GM19438 (cell line): ENCODE results near the gene GPRASP3.
A peak's percentile ranks its signal among the peaks of the same experiment; 100 is the strongest.
"Not testable (repeated sequence)": the region's sequence is repeated elsewhere in the genome, so short reads cannot be mapped to it uniquely, and the experiment has no call there.

Source experiments
- ATAC-seq: cut with Tn5 transposase; IDR thresholded peaks from one replicate; pipeline ENCODE4 v1.9.1; 2021; ENCODE audit warnings: low read depth; ENCODE audit not compliant: unreplicated experiment

GPRASP3 gene

GRCh38 chrX:102720237-102721168 lies at the start of gene GPRASP3:
Gene GPRASP3, plus strand, starts transcription at chrX:102720743. Its CDS starts 28,253 bp downstream, at chrX:102748996.
- peak; percentile 97 for ATAC-seq

- ATAC-seq: no peak
Measured at GRCh38 chrX:102672856-102673255, 47.7 kb upstream of the GPRASP3 start.

DNA sequence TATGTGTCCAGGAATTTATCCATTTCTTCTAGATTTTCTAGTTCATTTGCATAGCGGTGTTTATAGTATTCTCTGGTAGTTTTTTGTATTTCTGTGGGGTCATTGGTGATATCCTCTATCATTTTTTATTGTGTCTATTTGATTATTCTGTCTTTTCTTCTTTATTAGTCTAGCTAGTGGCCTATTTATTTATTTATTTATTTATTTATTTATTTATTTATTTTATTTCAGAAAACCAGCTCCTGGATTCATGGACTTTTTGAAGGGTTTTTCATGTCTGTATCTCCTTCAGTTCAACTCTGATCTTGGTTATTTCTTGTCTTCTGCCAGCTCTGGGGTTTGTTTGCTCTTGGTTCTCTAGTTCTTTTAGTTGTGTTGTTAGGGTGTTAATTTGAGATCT lies 43.1 kb upstream of the GPRASP3 start:
- ATAC-seq: not testable (repeated sequence)

DNA sequence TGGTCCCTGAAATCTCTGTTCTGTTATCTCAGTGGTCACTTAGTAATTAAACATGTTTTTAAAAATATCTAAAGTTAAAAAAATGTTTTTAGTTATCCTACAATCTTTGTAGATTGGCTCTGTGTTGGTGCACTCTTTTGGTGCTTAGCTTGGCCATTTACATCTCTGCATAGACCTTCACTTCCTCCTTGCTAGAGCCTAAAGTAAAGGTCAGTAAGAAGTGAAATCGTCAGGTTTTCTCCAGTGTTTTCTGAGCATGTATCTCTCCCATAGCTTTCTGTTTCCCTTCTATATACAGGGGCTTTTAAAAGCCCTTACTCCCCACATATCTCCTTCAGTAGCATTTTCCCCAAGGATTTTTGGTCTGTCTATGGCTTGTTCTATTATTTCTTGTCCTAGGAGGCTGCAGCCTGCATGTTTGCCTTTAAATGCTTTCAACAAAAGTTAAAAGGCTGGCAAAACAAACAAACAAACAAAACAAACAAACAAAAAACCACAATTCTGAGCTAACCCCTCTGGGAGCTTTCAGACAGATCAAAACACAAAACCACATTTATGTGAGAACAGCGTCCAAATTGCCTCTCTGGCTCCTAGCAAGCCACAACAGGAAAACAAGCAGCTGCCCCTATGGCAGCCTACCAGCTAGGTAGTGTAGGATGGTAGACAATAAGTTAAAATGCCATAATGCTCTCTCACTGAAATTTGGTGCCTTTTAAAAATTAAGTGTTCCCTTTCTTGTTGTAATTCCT lies 35.6 kb upstream of the GPRASP3 start:
- ATAC-seq: no peak

GRCh38 chrX:102694749-102695148 lies 25.8 kb upstream of the GPRASP3 start:
- no peak for ATAC-seq

- no peak for ATAC-seq
Measured at GRCh38 chrX:102696306-102696705, 24.2 kb upstream of the GPRASP3 start.

DNA sequence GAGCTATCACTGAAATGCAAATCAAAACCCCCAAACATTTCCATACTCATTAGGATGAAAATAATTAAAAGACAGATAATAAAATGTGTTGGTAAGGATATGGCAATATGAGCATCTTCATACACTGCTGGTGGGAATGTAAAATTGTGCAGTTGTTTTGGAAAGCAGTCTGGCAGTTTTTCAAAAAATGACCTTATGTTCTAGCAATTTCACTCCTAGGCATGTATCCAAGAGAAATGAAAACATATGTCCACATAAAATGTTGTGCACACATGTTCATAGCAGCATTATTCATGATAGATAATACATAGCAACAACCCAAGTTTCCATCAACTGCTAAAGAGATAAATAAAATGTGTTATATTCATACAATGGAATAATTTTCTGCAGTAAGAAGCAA lies 23.0 kb upstream of the GPRASP3 start:
- no peak for ATAC-seq

DNA sequence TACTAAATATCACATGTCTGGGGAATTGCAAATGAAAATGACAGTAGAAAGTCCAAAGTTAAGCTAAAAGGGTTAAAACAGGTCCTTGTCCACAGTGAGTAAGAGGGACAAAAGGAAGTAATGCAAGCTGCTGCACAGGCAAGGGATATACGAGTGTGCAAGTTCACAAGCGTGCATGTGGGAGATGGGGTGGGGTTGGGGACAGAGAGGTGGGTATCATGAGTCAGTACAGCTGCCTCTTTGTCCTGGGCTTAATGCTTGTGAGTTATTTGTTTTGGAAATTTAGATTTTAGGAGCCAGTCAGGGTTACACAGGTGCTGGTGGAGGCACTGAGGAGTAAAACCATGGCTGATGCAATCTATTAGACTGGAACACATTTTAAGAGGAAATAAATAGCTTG lies 11.6 kb upstream of the GPRASP3 start:
- no peak for ATAC-seq

DNA sequence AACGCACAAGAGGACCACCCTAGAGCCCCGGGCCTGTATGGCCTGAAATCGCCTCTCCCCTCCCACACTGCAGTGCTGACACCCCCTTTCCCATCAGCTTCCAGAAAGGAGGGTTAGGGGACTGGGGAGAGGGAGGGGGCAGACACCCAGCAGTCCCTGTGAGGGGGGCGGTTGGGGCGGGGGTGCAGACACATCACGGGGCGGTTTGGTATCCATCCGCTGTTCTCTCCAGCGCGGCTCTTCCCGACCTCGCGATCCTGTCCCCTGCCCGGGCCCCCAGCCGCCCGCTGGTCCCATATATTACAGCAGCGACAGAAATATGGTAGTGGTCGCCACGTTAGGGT lies 8.7 kb upstream of the GPRASP3 start:
- no peak for ATAC-seq

GRCh38 chrX:102712216-102712966 lies 8.2 kb upstream of the GPRASP3 start, which contains the start of gene GPRASP2:
Gene GPRASP2, plus strand, starts transcription at chrX:102712448. Its CDS starts 2,422 bp downstream, at chrX:102714870.
- no peak for ATAC-seq

GRCh38 chrX:102712981-102713625 lies 7.4 kb upstream of the GPRASP3 start:
- ATAC-seq: no peak

DNA sequence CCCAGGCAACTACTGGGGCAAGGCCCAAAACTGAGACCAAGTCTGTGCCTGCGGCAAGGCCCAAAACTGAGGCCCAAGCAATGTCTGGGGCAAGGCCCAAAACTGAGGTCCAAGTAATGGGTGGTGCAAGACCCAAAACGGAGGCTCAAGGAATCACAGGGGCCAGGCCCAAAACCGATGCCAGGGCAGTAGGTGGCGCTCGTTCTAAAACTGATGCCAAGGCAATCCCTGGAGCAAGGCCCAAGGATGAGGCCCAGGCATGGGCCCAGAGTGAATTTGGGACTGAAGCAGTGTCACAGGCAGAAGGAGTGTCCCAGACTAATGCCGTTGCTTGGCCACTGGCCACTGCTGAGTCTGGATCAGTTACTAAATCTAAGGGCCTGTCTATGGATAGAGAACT lies 5.5 kb upstream of the GPRASP3 start:
- ATAC-seq: no peak

DNA sequence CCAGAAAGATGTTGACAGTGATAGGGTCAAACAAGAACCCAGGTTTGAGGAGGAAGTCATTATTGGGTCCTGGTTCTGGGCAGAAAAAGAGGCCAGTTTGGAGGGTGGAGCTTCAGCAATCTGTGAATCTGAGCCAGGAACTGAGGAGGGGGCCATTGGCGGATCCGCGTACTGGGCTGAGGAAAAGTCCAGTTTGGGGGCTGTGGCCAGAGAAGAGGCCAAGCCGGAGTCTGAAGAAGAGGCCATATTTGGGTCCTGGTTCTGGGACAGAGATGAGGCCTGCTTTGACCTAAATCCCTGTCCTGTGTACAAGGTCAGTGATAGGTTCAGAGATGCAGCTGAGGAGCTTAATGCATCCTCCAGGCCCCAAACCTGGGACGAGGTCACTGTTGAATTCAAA lies 4.6 kb upstream of the GPRASP3 start:
- no peak for ATAC-seq

- not testable (repeated sequence) for ATAC-seq
Measured at GRCh38 chrX:102721169-102721506, 595 bp downstream of the GPRASP3 start.

DNA sequence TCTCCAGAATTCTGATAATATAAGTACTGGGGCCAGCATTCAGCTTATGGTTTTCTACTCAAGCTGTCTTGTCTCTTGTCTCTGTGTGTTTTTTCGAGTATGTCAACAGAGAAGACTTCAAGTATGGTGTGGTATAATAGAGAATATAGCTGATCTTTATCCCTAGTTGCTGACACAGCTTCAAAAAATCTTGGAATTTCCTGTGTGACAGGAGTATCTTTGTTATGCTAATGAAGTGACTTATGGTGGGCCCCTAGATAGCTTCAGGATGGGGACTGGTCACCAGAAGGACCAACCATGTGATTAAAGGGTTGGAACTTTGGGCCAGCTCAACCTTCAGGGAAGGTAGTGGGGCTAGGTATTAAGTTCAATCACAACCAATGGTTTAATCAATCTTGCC lies 2.9 kb downstream of the GPRASP3 start:
- no peak for ATAC-seq

GRCh38 chrX:102727761-102728160 lies 7.2 kb downstream of the GPRASP3 start:
- no peak for ATAC-seq

DNA sequence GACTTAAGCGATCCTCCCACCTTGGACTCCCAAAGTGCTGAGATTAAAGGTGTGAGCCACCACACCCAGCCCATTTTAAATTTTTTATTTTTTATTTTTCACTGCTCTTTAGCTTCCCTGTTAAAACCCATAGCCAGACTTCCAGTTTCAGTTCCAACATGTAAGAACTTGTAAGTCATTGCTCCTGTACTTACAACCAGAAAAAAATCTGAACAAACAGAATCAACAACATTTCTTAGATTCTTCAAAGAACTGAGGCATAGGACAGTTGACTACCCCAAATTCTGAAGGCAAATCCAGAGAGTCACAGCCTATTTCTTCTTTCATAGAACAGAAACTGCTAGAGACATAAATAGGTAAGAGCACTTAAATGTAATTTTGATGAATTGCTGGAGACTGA lies 8.1 kb downstream of the GPRASP3 start:
- no peak for ATAC-seq

GRCh38 chrX:102739657-102740056 lies 19.1 kb downstream of the GPRASP3 start:
- ATAC-seq: no peak

GRCh38 chrX:102744307-102744706 lies 23.8 kb downstream of the GPRASP3 start:
- ATAC-seq: no peak

GRCh38 chrX:102745513-102745856 lies 24.9 kb downstream of the GPRASP3 start:
- no peak for ATAC-seq
